HG02588 (cell line): Measurements from ENCODE around the gene ENAH.
"Not testable (repeated sequence)": the region's sequence is repeated elsewhere in the genome, so short reads cannot be mapped to it uniquely, and the experiment has no call there.

ENCODE experiments used
- ATAC-seq: cut with Tn5 transposase; IDR thresholded peaks from one replicate; pipeline ENCODE4 v1.9.1; 2021; ENCODE audit warnings: mild to moderate bottlenecking, moderate library complexity; ENCODE audit not compliant: unreplicated experiment

The ENAH gene

DNA sequence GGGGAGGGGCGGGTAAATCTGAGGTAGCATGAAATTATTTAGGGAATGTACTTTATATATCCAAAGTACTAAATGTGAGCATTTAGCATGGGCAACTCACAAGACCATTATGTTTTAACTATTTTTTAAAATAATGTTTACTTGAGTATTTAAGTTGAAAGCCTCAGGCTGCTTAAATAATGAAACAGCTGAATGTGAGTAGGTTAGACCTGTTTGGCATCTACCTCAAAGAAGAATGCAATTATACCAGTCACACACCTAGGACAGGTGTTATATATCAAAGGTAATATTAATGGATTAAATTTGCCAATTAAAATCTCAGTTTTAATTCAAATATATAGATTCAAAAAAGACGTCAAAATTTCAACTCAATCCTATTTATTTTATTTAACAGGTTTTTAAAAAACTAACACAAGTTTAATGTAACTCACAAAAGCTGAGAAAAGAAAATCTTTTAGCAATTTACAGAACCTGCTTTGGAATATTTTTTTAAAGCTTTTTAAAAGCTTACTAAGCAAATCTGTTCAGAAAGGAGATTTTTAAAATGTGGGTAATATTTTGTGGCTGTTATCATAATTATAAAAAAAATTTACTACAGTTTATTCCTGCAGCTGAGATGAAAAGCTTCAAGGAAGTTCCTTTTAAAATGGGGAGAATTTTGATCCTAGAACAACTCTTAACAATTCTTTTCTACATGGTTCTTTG, 120.5 kb downstream of the ENAH start:
- ATAC-seq: no peak

DNA sequence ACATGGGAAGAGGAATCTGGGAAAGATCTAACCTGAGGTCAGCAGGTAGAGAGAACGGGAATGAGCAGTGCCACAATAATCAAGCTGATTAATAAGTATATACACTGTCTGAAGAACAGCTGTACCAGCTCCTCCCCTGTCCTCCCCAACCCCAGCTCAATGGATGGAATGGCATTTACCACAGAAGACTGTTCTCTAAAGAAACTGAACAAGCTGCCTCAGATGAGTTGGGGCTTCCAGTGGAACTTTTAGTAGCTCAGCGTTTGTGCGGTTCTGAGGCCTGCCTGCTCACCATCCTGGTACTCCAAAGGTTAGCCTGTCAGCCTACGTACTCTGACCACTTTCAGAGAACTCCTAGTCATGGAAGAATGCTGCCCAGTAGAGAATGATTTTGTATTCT, 123.2 kb downstream of the ENAH start:
- ATAC-seq: no peak

DNA sequence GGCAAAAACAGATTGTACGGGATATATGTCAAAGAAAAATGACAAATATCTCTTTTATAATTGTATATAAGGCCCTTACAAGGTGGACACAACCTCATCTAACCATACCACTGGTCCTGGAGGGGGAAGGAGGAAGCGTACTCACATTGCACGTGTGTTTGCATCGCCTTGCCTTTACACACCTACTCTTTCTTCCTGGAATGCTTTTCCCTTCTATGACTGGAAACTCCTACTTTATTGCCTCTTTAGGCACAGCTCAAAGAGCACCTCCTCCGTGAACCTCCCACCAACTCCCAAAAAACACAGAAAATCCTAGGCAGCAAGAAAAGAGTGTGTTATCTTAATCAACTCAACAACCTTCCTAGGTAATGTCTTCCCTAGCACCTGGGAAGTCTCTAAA, 125.3 kb downstream of the ENAH start:
- no peak for ATAC-seq

DNA sequence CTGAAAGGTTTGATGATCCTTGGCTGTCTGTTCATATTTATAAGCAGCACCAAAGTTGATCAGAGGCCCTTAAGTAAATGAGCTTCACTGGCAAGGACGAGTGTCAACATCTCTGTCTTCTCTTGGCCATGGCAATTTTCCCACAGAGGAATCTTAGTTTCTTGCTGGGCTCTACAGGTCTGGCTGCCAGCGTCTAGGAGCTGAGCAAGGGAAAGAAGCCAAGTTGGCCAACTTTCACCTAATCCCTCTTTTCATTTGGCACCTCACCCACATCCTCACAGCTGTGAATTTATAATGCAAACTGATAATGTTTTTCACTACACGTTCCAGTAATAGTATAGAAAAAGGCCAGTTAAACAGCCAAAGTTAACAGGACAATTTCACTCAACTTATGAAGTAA, 126.0 kb downstream of the ENAH start:
- no peak for ATAC-seq

DNA sequence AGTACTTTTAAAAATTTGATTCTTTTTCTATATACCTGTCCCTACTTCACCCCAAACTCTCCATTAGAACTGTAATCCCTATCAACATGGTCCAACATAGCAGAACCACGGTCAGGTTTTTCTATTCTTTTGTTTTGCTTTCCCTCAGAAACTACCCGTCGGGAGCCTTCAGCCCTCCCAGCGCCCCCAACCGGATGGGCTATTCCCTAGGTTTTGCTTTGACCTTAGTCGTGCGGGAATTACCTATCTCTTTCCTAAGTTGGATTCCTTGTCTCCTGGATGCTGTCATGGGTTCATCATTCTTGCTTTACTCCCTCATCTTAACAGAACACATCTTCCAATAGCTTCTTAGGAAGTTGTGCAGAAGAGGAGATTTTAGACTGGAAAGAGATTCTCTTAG, 127.5 kb downstream of the ENAH start:
- ATAC-seq: no peak

DNA sequence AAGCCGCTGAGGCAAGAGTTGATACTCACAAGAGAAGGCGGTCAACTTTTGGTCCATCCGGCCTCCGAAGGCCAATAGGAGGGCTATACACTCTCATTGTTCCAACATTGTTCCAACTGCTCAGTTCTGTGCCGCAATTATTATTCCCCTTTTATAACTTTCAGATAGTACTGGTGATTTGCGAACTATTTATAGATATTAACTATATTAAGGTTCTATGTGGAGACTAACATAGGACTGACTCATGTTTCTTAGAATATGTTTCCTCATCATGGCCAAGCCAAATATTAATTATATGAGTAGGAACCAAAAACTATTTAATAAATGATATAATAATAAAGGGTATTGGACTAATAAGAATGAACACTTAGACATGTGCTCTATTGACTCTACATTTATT, 128.4 kb downstream of the ENAH start:
- no peak for ATAC-seq

DNA sequence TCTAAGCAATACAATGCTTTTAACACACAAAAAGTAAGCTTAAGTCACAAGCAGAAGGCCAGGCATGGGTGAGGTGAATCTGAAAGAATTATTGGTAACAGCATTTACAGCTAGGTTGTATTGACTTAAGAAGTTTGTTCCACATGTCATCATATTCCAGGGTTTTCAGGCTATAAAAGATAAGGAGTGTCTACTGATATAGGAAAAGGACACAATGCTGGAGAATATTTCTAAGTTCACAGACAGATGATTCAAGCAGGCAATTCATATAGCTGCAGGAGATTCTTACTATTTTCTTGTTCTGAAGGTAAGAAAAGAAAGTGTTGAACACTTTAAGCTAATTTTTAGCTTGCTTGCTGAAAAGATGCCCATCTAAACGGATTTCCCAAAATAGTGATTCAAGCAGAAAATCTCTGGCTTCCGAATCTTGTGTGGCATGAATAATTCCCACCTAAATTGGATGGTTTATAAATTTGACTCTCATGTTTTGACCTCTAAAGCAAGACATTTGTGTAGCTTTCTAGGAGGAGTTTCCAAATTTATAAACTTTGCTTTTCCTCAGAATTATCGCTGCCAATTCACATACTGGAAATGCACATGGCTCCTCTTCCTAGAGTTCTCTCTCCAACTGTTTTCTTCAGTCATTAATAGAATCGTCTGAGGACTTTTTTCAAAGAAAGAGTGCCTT, 129.5 kb downstream of the ENAH start:
- ATAC-seq: no peak

DNA sequence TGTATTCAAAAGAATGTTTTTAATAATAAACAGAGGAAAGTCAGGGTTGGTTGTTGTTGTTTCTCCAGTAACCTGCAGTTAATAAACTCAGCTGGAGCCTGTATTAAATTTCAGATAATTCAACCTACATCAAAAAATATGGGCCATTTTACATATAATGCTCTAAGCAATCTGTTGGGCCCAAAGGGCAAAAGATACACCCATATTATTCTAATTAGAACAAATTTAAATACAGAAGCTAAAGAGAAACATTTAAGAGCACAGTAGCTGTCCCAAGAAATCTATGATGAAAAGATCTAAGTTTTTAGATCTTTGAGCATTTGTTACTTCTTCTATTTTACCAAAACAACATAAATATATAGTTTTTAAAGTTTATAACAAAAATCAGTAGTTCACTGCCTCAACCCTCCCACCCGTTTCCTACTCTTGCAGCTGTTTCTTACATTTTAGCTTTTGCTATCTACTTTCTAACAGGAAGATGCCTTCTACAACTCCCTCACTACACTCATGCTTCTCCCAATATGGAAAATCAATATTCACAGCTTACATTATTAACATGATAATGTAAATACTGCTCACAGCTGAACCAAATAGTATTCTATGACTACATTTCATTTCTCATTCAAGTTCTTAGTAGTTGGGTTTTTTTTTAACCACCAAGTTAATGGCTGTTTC, 130.2 kb downstream of the ENAH start:
- ATAC-seq: no peak

DNA sequence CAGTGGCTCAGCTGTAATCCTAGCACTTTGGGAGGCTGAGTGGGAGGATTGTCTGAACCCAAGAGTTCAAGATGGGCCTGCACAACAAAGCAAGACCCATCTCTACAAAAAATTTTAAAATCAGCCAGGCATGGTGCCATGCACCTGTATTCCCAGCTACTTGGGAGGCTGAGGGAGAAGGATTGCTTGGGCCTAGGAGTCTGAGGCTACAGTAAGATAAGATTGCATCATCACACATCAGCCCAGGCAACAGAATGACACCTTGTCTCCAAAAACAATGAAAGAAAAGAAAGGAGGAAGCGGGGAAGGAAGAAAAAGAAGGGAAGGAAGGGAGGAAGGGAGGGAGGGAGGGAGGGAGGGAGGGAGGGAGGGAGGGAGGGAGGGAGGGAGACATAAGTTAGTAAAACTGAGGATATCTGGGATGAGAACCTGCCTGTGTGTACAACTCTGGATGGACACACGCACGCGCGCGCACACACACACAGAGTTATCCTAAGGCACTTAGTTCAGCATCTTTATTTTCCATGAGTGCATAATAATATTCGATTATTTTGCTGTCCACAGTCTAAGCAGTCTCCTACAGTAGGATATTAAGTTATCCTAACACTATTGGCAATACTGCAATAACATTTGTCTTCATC, 132.2 kb downstream of the ENAH start:
- no peak for ATAC-seq

DNA sequence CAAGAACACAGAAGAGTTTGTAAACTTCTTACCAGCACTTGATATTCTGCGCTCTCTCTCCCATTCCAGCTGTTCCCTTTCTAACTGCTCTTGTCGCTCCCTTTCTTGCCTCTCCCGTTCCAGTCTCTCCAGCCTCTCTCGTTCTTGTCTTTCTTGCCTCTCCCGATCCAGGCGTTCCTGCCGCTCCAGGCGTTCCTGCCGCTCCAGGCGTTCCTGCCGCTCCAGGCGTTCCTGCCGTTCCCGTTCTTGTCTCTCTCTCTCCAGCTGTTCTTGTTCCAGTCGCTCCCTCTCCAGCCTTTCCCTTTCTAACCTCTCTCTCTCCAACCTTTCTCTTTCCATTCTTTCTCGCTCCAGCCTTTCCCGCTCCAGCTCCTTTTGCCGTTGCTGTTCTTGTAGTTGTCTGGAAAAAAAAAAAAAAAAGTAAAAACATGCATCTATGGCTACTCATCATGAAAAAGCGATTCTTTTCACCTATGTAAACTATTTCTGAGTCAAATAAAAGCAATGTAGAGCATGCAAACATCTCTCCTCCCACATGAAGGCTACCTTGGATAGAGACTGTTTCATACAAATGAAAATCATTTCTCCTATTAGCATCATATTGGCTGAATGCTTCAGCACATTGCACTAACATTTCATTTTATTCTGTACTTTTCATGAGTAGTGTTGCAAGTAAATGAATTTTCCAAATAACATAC, 133.6 kb downstream of the ENAH start:
- no peak for ATAC-seq

DNA sequence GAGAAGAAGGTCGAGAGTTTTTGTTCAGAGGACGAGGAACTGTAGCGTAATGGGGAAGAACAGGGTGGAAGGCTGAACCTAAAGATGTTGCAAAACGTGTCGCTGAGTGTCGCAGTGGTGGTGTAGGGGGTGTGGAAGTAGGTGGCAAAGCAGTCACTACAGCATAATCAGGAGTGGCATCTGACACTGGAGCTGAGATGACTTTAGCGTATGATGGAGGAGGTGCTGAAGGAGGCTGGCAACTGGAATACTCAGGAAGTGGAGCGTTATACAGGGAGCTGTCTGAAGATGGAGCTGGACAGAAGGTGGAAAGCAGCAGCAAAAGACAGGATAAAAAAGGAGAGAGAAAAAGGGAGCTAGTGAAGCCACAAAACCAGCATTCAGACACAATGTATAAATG, 135.2 kb downstream of the ENAH start:
- no peak for ATAC-seq

DNA sequence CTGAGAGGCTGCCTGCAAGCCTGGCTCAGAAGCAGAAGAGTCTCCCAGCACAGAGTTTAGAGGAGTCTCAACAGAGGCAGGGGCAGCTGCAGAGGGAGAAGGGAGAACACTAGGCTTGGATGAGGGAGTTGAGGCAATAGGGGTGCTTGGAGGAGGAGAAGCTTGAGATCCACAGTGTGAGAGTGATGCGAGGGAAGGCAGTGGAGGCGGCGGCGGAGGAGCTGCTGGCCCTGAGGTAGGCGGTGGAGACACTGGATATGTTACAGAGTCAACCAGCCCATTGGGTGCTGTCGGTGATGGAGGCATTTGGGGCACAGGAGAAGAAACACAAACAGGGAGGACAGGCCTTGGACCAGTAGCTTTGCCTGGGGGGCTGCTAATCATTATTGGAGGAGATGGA, 135.7 kb downstream of the ENAH start:
- ATAC-seq: no peak

DNA sequence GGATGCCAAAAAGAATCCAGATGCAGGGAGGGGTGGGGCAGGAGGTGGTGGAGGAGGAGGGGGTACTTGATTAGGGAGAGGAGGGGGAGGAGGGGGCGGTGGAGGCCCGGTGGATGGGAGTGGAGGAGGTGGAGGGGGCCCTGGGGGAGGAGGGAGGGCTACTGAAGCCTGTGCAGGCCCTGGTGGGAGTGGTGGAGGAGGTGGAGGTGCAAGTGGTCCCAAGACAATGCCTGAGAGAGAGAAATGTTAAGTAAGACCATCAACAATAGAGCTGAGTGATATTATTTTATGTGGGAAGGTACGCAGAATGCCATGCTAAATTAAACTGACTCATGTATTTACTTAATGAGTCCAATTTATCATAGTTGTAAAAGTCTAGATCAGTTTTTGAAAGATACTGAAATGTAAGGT, 138.2 kb downstream of the ENAH start:
- no peak for ATAC-seq

DNA sequence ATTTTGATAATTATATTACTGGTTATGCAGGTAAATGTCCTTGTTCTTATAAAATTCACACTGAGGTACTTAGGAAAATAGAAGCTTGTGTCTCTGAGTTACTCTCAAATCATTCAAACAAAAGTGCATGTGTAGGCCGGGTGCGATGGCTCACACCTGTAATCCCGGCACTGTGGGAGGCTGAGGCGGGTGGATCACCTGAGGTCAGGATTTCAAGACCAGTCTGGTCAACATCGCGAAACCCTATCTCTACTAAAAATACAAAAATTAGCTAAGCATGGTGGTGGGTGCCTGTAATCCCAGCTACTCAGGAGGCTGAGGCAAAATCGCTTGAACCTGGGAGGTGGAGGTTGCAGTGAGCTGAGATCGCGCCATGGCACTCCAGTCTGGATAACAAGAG, 139.3 kb downstream of the ENAH start:
- not testable (repeated sequence) for ATAC-seq

DNA sequence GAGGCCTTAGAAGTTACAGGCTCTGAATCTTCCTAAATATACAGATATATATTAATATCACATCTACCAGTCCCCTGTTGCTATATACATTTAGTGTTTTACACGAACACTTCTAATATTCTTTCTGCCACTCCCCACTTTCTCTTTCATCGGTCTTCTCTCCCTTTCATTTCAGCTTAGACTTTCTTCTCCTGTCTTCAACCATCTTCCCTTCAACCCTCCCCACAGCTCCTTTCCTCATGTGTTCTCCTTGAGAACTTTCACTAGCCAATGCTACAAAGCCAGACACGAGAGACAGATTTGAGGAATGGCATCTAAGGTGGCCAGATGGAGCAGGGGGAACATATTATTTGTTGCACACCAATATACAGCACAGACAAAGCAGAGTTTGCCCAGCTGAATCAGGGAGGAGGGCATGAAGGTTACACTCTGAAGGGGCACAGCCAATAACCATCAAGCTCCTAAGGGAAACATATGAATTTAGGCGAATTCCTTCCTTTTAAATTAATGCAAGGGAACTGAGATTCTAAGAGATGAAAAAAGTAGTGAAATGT, 141.0 kb downstream of the ENAH start:
- no peak for ATAC-seq

DNA sequence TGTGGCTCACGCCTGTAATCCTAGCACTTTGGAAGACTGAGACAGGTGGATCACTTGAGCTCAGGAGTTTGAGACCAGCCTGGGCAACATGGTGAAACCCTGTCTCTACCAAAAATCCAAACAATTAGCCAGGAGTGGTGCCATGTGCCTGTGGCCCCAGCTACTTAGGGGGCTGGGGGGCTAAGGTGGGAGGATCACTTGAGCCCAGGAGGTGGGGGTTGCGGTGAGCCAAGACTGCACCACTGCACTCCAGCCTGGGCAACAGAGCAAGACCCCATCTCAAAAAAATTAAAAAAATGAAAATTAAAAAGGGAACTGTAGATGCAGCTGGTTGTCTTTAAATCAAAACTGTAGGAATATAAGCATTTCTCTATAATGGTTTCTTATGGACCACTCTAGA, 142.2 kb downstream of the ENAH start:
- not testable (repeated sequence) for ATAC-seq

DNA sequence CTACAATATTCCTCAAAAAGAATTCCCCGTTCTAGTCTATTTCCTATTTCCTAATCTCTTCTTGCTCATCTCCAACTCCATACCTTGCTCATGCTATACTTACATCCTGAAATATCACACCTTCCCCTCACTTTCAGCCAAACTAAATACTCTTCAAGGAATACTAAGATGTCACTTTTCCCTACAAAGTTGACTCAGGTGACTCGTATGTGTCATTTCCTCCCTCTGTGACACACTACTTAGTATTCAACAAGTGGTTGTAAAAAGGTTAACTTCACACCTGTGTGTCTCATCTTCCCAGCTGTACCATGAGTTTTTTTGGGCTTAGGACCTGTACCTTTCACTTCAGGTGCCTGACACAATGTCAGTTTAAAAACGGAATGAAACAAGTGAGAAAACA, 143.2 kb downstream of the ENAH start:
- no peak for ATAC-seq

DNA sequence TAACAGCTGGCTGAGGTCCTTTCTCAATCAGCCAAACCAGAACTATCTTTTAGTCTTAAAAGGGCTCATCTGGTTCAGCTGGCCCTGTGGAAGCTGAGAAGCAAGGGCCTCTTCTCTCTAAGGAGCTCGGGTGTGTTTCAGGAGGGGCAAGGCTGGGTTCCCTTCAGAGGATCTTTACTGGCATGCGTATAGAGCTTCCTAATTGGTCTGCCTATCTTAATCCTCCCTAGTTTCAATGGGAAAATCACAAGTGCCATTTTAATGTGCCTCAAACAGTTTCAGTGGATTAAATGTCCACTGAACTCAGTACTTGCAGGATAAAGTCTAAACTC, 143.6 kb downstream of the ENAH start:
- ATAC-seq: no peak

DNA sequence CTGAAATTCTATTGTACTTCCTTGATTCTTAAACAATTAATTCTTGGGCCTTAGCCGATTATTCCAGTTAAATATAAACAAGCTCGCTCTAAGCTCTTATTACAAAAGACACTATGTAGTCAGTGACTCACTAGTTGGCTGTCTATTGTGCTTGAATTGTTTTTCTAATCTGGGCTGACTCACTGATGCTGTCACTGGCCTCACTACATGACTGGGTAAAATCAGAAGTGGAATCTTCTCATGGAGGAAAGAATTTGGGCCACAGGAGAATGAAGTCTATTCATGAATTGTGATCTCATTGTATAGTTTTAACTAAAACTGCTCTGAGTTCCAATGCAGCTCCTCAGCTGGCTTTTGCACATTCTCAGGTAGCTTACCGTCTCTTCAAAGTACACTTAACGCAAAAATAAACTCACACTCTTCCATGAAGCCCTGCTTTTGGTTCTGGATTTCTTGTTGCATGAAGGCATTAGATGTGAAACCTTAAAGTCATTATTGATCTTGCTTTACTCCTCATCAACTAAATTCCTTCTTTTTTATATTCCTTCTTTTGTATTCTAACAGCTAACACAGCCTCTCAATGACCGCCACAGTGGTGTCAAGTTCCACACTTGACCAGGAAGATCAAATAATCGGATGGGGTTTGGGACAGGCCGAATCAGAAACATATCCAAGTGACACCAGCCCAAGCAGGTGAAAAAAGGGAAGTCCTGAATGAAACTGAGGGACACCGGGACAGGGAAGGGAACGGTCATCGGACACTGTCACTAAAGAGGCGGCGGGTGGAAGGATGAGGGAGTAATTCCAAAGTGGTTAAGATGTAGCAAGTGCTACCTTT, 144.2 kb downstream of the ENAH start:
- ATAC-seq: no peak

DNA sequence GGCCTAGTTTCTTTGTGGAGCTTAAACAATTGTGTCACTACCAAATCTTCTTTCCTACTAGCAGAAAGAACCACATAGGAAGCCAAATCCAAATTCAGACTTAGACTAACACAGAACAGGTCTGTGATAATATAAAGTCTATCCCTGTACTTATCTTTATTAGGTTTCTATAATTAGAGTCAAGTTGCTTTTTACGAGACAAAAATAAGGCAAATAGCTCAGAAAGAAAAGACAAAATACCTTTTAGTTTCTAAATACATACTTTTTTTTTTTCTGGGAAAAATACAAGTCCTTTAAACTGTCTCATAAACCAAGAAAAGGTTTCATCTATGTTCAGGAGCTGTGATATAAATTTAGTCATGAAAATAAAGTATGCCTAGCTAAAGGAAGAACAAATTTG, 146.2 kb downstream of the ENAH start:
- ATAC-seq: no peak
